ENCODE data around the gene ZBTB20.

DNA sequence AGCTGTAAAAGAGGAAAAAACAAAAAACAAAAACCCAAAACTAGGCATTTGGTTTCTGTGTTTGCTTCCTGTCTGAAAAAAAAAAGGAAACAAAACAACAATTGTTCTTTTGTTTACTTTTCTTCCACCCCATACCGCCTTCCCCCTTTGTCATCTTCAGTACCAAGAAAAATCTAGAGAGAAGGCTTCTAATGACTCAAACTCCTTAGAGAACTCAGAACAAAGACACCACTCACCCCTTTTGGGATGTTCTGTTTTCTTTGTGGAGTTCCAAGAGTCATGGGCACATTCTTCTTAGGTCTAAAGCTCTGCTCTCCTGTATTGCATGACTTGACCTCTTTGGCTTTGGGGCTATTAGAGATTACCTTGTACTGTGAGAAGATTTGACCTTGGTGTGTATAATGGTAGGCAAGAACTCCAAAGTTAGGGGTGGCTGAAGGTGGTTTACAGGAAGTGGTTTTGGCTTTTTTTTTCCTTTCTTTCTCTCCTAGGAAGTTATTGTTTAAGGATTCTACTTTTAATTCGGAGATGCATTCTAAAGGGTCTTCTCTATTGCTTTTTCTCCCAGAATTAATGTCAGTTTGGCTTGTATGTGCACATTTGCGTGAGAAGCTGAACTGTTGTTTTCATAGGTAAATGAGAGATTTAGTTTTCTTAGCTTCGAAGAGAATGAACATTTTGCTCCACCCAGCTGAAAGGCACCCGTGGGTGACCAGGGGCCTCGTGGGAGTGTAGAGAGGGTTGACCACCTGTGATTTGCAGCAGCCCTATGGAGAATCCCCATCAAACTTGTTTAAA lies 39.5 kb upstream of the ZBTB20 start:
- TF ChIP-seq, protein P1, sequence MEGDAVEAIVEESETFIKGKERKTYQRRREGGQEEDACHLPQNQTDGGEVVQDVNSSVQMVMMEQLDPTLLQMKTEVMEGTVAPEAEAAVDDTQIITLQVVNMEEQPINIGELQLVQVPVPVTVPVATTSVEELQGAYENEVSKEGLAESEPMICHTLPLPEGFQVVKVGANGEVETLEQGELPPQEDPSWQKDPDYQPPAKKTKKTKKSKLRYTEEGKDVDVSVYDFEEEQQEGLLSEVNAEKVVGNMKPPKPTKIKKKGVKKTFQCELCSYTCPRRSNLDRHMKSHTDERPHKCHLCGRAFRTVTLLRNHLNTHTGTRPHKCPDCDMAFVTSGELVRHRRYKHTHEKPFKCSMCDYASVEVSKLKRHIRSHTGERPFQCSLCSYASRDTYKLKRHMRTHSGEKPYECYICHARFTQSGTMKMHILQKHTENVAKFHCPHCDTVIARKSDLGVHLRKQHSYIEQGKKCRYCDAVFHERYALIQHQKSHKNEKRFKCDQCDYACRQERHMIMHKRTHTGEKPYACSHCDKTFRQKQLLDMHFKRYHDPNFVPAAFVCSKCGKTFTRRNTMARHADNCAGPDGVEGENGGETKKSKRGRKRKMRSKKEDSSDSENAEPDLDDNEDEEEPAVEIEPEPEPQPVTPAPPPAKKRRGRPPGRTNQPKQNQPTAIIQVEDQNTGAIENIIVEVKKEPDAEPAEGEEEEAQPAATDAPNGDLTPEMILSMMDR (IDR thresholded peaks at IDR 0.05; ENCODE audit: low read depth, low read length, poor library complexity, severe bottlenecking) = no peak
- no peak for TF ChIP-seq EZH2phosphoT487 (IDR thresholded peaks at IDR 0.05; ENCODE audit: borderline replicate concordance, low read length)
